ENCODE results near the gene WFS1. TPM values are rescaled to one million over a fixed set of nuclear protein-coding genes. Genes with fewer than 3 reads are reported as not detected.

WFS1 gene
- total and polyA plus RNA-seq, 10 donors: 4.9 to 62.2 (median 34.8) TPM

DNA sequence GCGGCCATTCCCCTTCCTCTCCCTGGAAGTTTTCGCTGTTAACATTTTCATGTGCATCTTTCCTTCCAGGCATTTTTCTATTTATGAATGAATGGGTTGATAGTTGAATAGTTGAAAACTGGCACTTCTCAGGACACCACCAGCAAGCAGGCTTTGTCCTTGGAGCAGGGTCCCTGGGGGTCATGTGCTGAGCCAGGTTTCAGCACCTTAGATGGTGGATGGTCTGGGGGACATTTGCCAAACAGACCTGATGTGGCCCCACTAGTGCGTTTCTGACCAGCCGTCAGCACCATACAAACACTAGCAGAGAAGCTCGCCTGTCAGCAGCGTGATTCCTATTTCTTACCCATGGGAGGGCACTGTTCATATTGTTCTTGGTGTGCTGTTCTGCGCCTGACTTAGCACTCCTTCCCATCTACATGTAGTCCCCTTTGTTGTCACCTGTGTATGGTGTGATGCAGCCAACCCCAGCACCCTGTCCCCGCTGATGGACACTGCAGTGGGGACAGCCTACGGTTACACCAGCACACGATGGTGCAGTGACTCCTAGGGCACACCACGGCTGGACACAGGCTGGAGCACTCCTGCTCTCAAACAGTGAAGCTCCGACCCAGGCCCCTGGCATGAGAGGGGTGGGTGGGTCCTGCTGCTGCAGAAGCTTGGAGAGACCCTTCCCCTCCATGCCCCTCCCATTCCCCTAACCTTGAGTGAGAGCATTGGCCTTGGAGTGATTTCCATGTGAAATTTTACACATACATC is 27.2 kb upstream of the WFS1 start:
- no peak overlapping the region for H3K4me3 ChIP-seq
- peak; percentile 59 for DNase-seq
- H3K27me3 ChIP-seq (replicated peaks in 1 of 7): peaks cover 0 to 67% (median 17%) of the 10 kb centered on the region in 7 donors
- intact Hi-C loops (cut with DNase I; ENCODE audit: low total_unique reads): no loop called here
- no peak overlapping the region for H3K27ac ChIP-seq
- peaks cover 0 to 19% (median 10%) of the 10 kb centered on the region in 8 donors for H3K9me3 ChIP-seq
- TF ChIP-seq POLR2A (IDR thresholded peaks at IDR 0.05): no peak
- TF ChIP-seq POLR2AphosphoS5 (IDR thresholded peaks at IDR 0.05): no peak
- TF ChIP-seq, protein P1, sequence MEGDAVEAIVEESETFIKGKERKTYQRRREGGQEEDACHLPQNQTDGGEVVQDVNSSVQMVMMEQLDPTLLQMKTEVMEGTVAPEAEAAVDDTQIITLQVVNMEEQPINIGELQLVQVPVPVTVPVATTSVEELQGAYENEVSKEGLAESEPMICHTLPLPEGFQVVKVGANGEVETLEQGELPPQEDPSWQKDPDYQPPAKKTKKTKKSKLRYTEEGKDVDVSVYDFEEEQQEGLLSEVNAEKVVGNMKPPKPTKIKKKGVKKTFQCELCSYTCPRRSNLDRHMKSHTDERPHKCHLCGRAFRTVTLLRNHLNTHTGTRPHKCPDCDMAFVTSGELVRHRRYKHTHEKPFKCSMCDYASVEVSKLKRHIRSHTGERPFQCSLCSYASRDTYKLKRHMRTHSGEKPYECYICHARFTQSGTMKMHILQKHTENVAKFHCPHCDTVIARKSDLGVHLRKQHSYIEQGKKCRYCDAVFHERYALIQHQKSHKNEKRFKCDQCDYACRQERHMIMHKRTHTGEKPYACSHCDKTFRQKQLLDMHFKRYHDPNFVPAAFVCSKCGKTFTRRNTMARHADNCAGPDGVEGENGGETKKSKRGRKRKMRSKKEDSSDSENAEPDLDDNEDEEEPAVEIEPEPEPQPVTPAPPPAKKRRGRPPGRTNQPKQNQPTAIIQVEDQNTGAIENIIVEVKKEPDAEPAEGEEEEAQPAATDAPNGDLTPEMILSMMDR (IDR thresholded peaks at IDR 0.05 in 8 of 11, conservative IDR thresholded peaks at IDR 0.05 in 3 of 11): no peak
- H3K36me3 ChIP-seq: no peaks in the 10 kb centered on the region
- 73 to 89% (median 84%) methylated on average over 11 to 12 of the region's 12 CpGs for WGBS, 5 donors
- H3K4me1 ChIP-seq: peaks cover 0 to 13% (median 7%) of the 10 kb centered on the region in 6 donors

DNA sequence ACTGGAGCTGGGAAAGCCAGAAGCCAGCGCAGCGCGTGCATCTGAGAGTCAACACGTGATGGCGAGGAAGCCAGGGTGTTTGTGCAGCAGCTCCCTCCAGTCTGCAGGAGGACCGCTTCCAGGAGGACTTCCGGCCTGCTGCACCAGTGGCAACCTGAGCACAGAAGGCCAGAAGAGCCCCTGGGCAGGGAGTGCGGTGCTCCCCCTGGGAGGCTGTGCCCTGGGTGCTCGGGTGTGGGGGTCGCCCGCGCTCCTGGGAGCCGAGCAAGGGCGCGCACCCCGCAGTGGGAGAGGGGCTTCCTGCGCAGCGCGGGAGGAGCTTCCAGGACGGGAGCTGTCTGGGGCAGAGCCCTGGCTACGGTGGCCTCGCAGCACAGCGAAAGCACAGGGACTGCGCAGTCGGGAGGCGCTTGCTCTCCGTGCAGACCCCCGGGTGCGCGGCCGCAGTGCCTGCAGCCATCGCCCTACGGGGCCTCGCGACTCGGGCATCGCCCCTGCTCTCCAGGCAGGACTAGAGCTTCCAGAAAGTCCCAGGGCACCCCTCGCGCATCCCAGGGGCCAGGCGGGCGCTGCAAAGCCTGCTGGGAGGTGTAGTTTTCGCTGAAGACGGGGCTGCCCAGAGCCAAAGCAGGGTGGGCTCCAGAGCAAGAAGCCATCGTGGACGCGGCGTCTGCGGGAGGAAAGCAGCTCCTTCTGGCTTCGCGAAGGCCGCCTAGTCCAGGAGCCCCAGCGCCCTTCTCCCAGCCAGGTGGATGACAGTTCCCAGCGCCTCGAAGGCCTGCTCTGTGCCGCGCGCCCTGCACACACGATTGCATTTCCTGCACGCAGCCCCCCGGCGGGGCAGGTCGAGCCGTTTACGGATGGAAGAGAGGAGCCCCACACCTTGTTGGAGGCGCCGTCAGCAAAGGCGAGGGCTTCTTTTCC is 24.1 kb upstream of the WFS1 start:
- Histone ChIP-seq H3K27me3 (replicated peaks in 1 of 7) (peaks cover 0 to 86% (median 23%) of the 10 kb centered on the region in 7 donors), H3K36me3 (no peaks in the 10 kb centered on the region), H3K9me3 (peaks cover 0 to 19% (median 10%) of the 10 kb centered on the region in 8 donors), H3K4me1 (peaks cover 0 to 13% (median 8%) of the 10 kb centered on the region in 6 donors), H3K27ac (no peak overlapping the region), H3K4me3 (peak overlapping the region in 7 of 8 donors; percentile 12 to 57 (median 19))
- WGBS, 5 donors: 15 to 35% (median 20%) methylated on average over 39 to 67 of the region's 67 CpGs
- TF ChIP-seq, protein P1 (IDR thresholded peaks at IDR 0.05 in 8 of 11, conservative IDR thresholded peaks at IDR 0.05 in 3 of 11): no peak
- TF ChIP-seq POLR2AphosphoS5 (IDR thresholded peaks at IDR 0.05) (peak in 1 of 3 donors; percentile 19), POLR2A (IDR thresholded peaks at IDR 0.05) (no peak)
- intact Hi-C loops (cut with DNase I; ENCODE audit: low total_unique reads): no loop called here
- DNase-seq: peak; percentile 68

DNA sequence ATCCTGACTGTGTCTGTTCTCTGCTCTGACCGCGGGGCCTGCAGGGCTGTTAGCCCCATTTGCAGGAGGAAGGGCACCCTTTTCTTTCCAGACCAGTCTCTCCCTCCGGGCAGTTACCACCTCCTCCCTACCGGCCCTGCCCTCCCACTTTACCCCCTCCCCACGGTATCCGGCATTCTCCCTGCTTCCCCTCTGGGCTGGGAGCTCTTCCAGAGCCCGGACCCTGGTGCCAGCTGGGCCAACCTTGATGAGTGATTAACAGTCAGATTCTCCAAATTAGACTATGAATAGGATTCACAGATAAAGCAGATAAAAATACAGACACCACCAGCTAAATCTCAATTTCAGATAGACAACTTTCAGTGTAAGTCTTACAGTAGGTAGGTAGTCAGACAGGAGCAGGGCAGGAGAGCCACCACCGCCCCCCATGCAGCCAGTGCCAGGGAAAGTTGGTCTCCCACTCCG is 23.4 kb upstream of the WFS1 start:
- Histone ChIP-seq H3K4me3 (peak overlapping the region in 1 of 8 donors; percentile 57), H3K27ac (no peak overlapping the region), H3K9me3 (peaks cover 0 to 19% (median 10%) of the 10 kb centered on the region in 8 donors), H3K27me3 (replicated peaks in 1 of 7) (peaks cover 0 to 87% (median 24%) of the 10 kb centered on the region in 7 donors), H3K4me1 (peaks cover 0 to 15% (median 8%) of the 10 kb centered on the region in 6 donors), H3K36me3 (no peaks in the 10 kb centered on the region)
- intact Hi-C loops (cut with DNase I; ENCODE audit: low total_unique reads): no loop called here
- TF ChIP-seq POLR2AphosphoS5 (IDR thresholded peaks at IDR 0.05) (no peak), POLR2A (IDR thresholded peaks at IDR 0.05) (no peak)
- TF ChIP-seq, protein P1 (IDR thresholded peaks at IDR 0.05 in 8 of 11, conservative IDR thresholded peaks at IDR 0.05 in 3 of 11): no peak
- WGBS, 5 donors: 47 to 58% (median 54%) methylated on average over 9 of the region's 9 CpGs
- DNase-seq: peak; percentile 49
